C4-2B (cell line): ENCODE results near the gene NTMT1.

Experiments
- H3K27ac ChIP-seq: fragments of 450-650 bp; 2 replicates; pipeline ENCODE4 v1.5.1; 2017
- ZFX ChIP-seq: fragments of 450-650 bp; IDR thresholded peaks from 2 replicates; pipeline ENCODE4 v1.6.1; 2017
- TF ChIP-seq, protein P1 (sequence below): fragments of 450-650 bp; conservative IDR thresholded peaks from 2 replicates; pipeline ENCODE4 v1.5.1; 2017; ENCODE audit warnings: mild to moderate bottlenecking

Gene NTMT1

GRCh38 chr9:129626079-129626624 is at the start of gene NTMT1:
TSS of gene NTMT1 (plus strand) at chr9:129626163. CDS start at chr9:129632704, 6,541 bp downstream.
- H3K27ac ChIP-seq: peak within 1 kb of the TSS; percentile 88
- TF ChIP-seq, protein P1, sequence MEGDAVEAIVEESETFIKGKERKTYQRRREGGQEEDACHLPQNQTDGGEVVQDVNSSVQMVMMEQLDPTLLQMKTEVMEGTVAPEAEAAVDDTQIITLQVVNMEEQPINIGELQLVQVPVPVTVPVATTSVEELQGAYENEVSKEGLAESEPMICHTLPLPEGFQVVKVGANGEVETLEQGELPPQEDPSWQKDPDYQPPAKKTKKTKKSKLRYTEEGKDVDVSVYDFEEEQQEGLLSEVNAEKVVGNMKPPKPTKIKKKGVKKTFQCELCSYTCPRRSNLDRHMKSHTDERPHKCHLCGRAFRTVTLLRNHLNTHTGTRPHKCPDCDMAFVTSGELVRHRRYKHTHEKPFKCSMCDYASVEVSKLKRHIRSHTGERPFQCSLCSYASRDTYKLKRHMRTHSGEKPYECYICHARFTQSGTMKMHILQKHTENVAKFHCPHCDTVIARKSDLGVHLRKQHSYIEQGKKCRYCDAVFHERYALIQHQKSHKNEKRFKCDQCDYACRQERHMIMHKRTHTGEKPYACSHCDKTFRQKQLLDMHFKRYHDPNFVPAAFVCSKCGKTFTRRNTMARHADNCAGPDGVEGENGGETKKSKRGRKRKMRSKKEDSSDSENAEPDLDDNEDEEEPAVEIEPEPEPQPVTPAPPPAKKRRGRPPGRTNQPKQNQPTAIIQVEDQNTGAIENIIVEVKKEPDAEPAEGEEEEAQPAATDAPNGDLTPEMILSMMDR: no peak
- TF ChIP-seq ZFX: no peak; the same call in 1 of the 2 replicates

GRCh38 chr9:129576546-129577543 is 49.1 kb upstream of the NTMT1 start:
- no peak for TF ChIP-seq ZFX
- TF ChIP-seq, protein P1: no peak
- no peak overlapping the region for H3K27ac ChIP-seq

GRCh38 chr9:129579294-129579693 is 46.7 kb upstream of the NTMT1 start:
- no peak for TF ChIP-seq ZFX
- TF ChIP-seq, protein P1: no peak

GRCh38 chr9:129580211-129580915 is 45.6 kb upstream of the NTMT1 start:
- TF ChIP-seq, protein P1: no peak
- TF ChIP-seq ZFX: no peak
- no peak overlapping the region for H3K27ac ChIP-seq

More at GRCh38 chr9:129579294-129579693, 46.7 kb upstream of the NTMT1 start:
- H3K27ac ChIP-seq: no peak overlapping the region

GRCh38 chr9:129581505-129582189 is 44.3 kb upstream of the NTMT1 start:
- H3K27ac ChIP-seq: no peak overlapping the region
- TF ChIP-seq ZFX: no peak
- TF ChIP-seq, protein P1: no peak

GRCh38 chr9:129582855-129583254 is 43.1 kb upstream of the NTMT1 start:
- no peak overlapping the region for H3K27ac ChIP-seq
- TF ChIP-seq, protein P1: no peak
- TF ChIP-seq ZFX: no peak
